ENCODE data around the gene PLK3.

- TF ChIP-seq, protein P1, sequence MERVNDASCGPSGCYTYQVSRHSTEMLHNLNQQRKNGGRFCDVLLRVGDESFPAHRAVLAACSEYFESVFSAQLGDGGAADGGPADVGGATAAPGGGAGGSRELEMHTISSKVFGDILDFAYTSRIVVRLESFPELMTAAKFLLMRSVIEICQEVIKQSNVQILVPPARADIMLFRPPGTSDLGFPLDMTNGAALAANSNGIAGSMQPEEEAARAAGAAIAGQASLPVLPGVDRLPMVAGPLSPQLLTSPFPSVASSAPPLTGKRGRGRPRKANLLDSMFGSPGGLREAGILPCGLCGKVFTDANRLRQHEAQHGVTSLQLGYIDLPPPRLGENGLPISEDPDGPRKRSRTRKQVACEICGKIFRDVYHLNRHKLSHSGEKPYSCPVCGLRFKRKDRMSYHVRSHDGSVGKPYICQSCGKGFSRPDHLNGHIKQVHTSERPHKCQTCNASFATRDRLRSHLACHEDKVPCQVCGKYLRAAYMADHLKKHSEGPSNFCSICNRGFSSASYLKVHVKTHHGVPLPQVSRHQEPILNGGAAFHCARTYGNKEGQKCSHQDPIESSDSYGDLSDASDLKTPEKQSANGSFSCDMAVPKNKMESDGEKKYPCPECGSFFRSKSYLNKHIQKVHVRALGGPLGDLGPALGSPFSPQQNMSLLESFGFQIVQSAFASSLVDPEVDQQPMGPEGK (CRISPR knock-in tag; IDR thresholded peaks at IDR 0.05; ENCODE audit: borderline replicate concordance): no peak
- TF ChIP-seq ZFP30 (CRISPR knock-in tag; IDR thresholded peaks at IDR 0.05) (no peak), TCF4 (CRISPR knock-in tag; IDR thresholded peaks at IDR 0.05; ENCODE audit: borderline replicate concordance) (no peak), ZNF565 (CRISPR knock-in tag; conservative IDR thresholded peaks at IDR 0.05; ENCODE audit: low read depth) (no peak), OSR1 (CRISPR knock-in tag; IDR thresholded peaks at IDR 0.05) (no peak)
- TF ChIP-seq, protein P2, sequence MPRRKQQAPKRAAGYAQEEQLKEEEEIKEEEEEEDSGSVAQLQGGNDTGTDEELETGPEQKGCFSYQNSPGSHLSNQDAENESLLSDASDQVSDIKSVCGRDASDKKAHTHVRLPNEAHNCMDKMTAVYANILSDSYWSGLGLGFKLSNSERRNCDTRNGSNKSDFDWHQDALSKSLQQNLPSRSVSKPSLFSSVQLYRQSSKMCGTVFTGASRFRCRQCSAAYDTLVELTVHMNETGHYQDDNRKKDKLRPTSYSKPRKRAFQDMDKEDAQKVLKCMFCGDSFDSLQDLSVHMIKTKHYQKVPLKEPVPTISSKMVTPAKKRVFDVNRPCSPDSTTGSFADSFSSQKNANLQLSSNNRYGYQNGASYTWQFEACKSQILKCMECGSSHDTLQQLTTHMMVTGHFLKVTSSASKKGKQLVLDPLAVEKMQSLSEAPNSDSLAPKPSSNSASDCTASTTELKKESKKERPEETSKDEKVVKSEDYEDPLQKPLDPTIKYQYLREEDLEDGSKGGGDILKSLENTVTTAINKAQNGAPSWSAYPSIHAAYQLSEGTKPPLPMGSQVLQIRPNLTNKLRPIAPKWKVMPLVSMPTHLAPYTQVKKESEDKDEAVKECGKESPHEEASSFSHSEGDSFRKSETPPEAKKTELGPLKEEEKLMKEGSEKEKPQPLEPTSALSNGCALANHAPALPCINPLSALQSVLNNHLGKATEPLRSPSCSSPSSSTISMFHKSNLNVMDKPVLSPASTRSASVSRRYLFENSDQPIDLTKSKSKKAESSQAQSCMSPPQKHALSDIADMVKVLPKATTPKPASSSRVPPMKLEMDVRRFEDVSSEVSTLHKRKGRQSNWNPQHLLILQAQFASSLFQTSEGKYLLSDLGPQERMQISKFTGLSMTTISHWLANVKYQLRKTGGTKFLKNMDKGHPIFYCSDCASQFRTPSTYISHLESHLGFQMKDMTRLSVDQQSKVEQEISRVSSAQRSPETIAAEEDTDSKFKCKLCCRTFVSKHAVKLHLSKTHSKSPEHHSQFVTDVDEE (CRISPR knock-in tag; IDR thresholded peaks at IDR 0.05): no peak
Observed at GRCh38 chr1:44757420-44757819, 42.8 kb upstream of the PLK3 start.
